ENCODE results near the gene GARIN1A.
"Not testable (repeated sequence)": the region's sequence is repeated elsewhere in the genome, so short reads cannot be mapped to it uniquely, and the experiment has no call there.

The GARIN1A gene

GRCh38 chr7:128671992-128672391 is at the start of gene GARIN1A:
GARIN1A (plus strand) TSS chr7:128672292; CDS start chr7:128672398, 106 bp downstream.
- ChIA-PET CTCF (interaction anchor here (0.9 kb wide), 1 partner anchor 63 kb away, joined by 3 read pairs; no protein-coding TSS in a partner anchor), POLR2A (no interaction called here)
- no peak for DNase-seq (ENCODE audit: extremely low spot score)
- TF ChIP-seq LEF1 (IDR thresholded peaks at IDR 0.05; ENCODE audit: borderline replicate concordance) = no peak
- TF ChIP-seq ZNF384 (IDR thresholded peaks at IDR 0.05) = no peak
- no peak for TF ChIP-seq SUZ12 (IDR thresholded peaks at IDR 0.05)
- no peak for TF ChIP-seq NFRKB (IDR thresholded peaks at IDR 0.05)
- TF ChIP-seq FOXK2 (IDR thresholded peaks at IDR 0.05) = no peak
- TF ChIP-seq BHLHE40 (IDR thresholded peaks at IDR 0.05; ENCODE audit: borderline replicate concordance) = no peak
- no peak for TF ChIP-seq TARDBP (IDR thresholded peaks at IDR 0.05)
- no peak for TF ChIP-seq FOXA1 (IDR thresholded peaks at IDR 0.05)
- no peak for TF ChIP-seq CTBP1 (IDR thresholded peaks at IDR 0.05; ENCODE audit: borderline replicate concordance)
- TF ChIP-seq FOXM1 (IDR thresholded peaks at IDR 0.05; ENCODE audit: borderline replicate concordance) = no peak
- TF ChIP-seq ARNT (IDR thresholded peaks at IDR 0.05) = no peak
- no peak for TF ChIP-seq L3MBTL2 (conservative IDR thresholded peaks at IDR 0.05)
- TF ChIP-seq ELF4 (IDR thresholded peaks at IDR 0.05) = no peak
- no peak for TF ChIP-seq HDGF (IDR thresholded peaks at IDR 0.05; ENCODE audit: borderline replicate concordance)

- POLR2A ChIA-PET; DNase-seq (ENCODE audit: extremely low spot score); CTCF ChIA-PET: not testable (repeated sequence)
These were observed 45.0 kb upstream of the GARIN1A start for GRCh38 chr7:128627124-128627523.

- DNase-seq (ENCODE audit: extremely low spot score); CTCF ChIA-PET; POLR2A ChIA-PET: not testable (repeated sequence)
These were observed 38.2 kb upstream of the GARIN1A start for GRCh38 chr7:128633915-128634314.

- DNase-seq (ENCODE audit: extremely low spot score); CTCF ChIA-PET; POLR2A ChIA-PET: not testable (repeated sequence)
These were observed 26.9 kb upstream of the GARIN1A start for GRCh38 chr7:128645206-128645605.

- CTCF ChIA-PET; POLR2A ChIA-PET; DNase-seq (ENCODE audit: extremely low spot score): not testable (repeated sequence)
These were observed 26.2 kb upstream of the GARIN1A start for GRCh38 chr7:128645844-128646243.

GRCh38 chr7:128646877-128647276 is 25.2 kb upstream of the GARIN1A start:
- DNase-seq (ENCODE audit: extremely low spot score); POLR2A ChIA-PET; CTCF ChIA-PET: not testable (repeated sequence)

GRCh38 chr7:128651096-128651495 is 21.0 kb upstream of the GARIN1A start:
- DNase-seq (ENCODE audit: extremely low spot score); CTCF ChIA-PET; POLR2A ChIA-PET: not testable (repeated sequence)

GRCh38 chr7:128652606-128653005 is 19.5 kb upstream of the GARIN1A start:
- CTCF ChIA-PET = interaction anchor here (1.5 kb wide), 1 partner anchor 228 kb away, joined by 4 read pairs; no protein-coding TSS in a partner anchor

GRCh38 chr7:128653197-128653596 is 18.9 kb upstream of the GARIN1A start:
- DNase-seq (ENCODE audit: extremely low spot score) = not testable (repeated sequence)
- ChIA-PET POLR2A (interaction anchor here (0.7 kb wide), 1 partner anchor 179 kb away, joined by 3 read pairs; no protein-coding TSS in a partner anchor), CTCF (interaction anchor here (1.5 kb wide), 1 partner anchor 227 kb away, joined by 4 read pairs; no protein-coding TSS in a partner anchor)

More at GRCh38 chr7:128652606-128653005, 19.5 kb upstream of the GARIN1A start:
- POLR2A ChIA-PET = interaction anchor here (0.7 kb wide), 1 partner anchor 180 kb away, joined by 3 read pairs; no protein-coding TSS in a partner anchor
- DNase-seq (ENCODE audit: extremely low spot score) = not testable (repeated sequence)

GRCh38 chr7:128654080-128654479 is 18.0 kb upstream of the GARIN1A start:
- DNase-seq (ENCODE audit: extremely low spot score); CTCF ChIA-PET: not testable (repeated sequence)

GRCh38 chr7:128654501-128654900 is 17.6 kb upstream of the GARIN1A start:
- DNase-seq (ENCODE audit: extremely low spot score); CTCF ChIA-PET; POLR2A ChIA-PET: not testable (repeated sequence)

More at GRCh38 chr7:128654080-128654479, 18.0 kb upstream of the GARIN1A start:
- POLR2A ChIA-PET = not testable (repeated sequence)

GRCh38 chr7:128658428-128658827 is 13.7 kb upstream of the GARIN1A start:
- TF ChIP-seq PKNOX1 (IDR thresholded peaks at IDR 0.05) = 0 out of 2 replicates have a peak, but pooled peaks have one; percentile 16
- POLR2A ChIA-PET; CTCF ChIA-PET; DNase-seq (ENCODE audit: extremely low spot score): not testable (repeated sequence)
